GM11168 (cell line): ENCODE results near the gene GAGE2A.
"Not testable (repeated sequence)": the region's sequence is repeated elsewhere in the genome, so short reads cannot be mapped to it uniquely, and the experiment has no call there.

ENCODE experiments used
- in situ Hi-C: fragments of 300-500 bp; cut with MboI; formaldehyde crosslinking; loops from one replicate; pipeline ENCODE4 v1.12.0; 2022; ENCODE audit warnings: low sequenced_read_pairs; ENCODE audit not compliant: unreplicated experiment

Gene GAGE2A

DNA sequence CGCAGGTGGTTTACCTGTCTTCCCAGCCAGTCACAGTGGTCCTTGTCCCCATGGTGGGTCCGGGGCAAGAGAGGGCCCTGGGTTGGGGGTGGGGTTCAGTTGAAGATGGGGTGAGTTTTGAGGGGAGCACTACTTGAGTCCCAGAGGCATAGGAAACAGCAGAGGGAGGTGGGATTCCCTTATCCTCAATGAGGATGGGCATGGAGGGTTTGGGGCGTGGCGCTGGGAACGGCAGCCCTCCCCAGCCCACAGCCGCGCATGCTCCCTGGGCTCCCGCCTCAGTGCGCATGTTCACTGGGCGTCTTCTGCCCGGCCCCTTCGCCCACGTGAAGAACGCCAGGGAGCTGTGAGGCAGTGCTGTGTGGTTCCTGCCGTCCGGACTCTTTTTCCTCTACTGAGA lies at the start of gene GAGE2A:
GAGE2A (plus strand) TSS at position 301 of the 400 bp plus-strand sequence. CDS start 1,155 bp downstream, outside the sequence.
- in situ Hi-C loops, result not testable (repeated sequence)

DNA sequence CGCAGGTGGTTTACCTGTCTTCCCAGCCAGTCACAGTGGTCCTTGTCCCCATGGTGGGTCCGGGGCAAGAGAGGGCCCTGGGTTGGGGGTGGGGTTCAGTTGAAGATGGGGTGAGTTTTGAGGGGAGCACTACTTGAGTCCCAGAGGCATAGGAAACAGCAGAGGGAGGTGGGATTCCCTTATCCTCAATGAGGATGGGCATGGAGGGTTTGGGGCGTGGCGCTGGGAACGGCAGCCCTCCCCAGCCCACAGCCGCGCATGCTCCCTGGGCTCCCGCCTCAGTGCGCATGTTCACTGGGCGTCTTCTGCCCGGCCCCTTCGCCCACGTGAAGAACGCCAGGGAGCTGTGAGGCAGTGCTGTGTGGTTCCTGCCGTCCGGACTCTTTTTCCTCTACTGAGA lies 47.9 kb upstream of the GAGE2A start, which contains the start of gene GAGE12D:
GAGE12D (plus strand) TSS at position 301 of the 400 bp plus-strand sequence. CDS start 1,155 bp downstream, outside the sequence.
- in situ Hi-C loops, result not testable (repeated sequence)

GRCh38 chrX:49550989-49551388 lies 38.3 kb upstream of the GAGE2A start, which contains the start of gene GAGE12E:
Gene GAGE12E, plus strand, starts transcription at chrX:49551289. Its CDS starts 1,155 bp downstream, at chrX:49552444.
- in situ Hi-C loops, result not testable (repeated sequence)

DNA sequence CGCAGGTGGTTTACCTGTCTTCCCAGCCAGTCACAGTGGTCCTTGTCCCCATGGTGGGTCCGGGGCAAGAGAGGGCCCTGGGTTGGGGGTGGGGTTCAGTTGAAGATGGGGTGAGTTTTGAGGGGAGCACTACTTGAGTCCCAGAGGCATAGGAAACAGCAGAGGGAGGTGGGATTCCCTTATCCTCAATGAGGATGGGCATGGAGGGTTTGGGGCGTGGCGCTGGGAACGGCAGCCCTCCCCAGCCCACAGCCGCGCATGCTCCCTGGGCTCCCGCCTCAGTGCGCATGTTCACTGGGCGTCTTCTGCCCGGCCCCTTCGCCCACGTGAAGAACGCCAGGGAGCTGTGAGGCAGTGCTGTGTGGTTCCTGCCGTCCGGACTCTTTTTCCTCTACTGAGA lies 28.8 kb upstream of the GAGE2A start, which contains the start of gene GAGE12F:
GAGE12F (plus strand) TSS at position 301 of the 400 bp plus-strand sequence. CDS start 1,155 bp downstream, outside the sequence.
- in situ Hi-C loops, result not testable (repeated sequence)

DNA sequence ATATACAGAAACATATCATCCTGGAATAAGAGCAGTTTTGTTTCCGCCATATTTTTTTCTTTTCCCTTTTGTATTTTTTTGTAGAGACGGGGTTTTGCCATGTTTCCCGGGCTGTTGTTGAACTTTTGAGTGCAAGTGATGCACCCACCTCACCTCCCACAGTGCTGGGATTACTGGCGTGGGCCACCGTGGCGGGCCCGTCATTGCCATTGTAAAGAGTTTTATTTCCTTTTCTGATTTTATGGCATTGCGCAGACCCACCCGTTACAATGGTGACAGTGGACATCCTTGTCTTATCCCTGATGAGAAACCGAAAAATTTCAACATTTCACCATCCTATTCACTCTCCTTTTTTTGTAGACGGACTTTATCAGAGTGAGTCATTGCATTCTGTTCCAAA lies 20.6 kb upstream of the GAGE2A start:
- in situ Hi-C loops, result not testable (repeated sequence)

GRCh38 chrX:49569152-49569551 lies 20.1 kb upstream of the GAGE2A start:
- in situ Hi-C loops, result not testable (repeated sequence)

DNA sequence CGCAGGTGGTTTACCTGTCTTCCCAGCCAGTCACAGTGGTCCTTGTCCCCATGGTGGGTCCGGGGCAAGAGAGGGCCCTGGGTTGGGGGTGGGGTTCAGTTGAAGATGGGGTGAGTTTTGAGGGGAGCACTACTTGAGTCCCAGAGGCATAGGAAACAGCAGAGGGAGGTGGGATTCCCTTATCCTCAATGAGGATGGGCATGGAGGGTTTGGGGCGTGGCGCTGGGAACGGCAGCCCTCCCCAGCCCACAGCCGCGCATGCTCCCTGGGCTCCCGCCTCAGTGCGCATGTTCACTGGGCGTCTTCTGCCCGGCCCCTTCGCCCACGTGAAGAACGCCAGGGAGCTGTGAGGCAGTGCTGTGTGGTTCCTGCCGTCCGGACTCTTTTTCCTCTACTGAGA lies 19.2 kb upstream of the GAGE2A start, which contains the start of gene GAGE12G:
GAGE12G (plus strand) TSS at position 301 of the 400 bp plus-strand sequence. CDS start 1,155 bp downstream, outside the sequence.
- in situ Hi-C loops, result not testable (repeated sequence)

GRCh38 chrX:49579649-49580048 lies 9.6 kb upstream of the GAGE2A start, which contains the start of gene GAGE12H:
Gene GAGE12H, plus strand, starts transcription at chrX:49579949. Its CDS starts 1,155 bp downstream, at chrX:49581104.
- in situ Hi-C loops, result not testable (repeated sequence)

DNA sequence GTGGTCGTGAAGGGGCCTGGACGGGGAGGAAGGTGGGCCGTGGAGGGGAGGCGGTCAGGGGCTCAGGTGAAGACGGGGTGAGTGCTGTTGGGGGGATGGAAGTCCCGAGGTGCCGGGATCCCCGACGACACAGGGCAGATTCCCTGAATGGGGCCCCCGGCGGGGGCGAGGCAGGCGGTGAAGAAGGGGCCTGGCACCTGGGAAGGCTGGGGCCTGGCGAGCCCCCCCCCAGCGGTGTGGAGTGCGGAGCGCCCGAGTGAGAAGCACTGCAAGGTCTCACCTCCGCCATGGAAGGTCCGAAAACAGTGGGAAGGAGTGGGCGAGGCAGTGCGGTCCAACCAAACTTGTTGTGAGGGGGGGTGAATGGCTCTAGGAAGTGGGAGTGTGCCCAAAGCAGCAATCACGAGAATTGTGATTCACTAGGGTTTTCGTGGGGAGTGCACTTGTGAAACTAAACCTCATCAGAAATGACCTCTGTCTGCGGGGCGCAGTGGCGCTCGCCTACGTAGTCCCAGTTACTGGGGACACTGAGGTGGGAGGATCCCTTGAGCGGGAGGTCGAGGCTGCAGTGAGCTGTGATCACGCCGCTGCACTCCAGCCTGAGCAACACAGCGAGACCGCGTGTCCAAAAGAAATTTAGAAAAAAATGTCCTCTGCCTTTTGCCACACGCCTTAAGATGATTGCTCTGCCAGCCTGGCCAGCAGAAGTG lies 628 bp downstream of the GAGE2A start:
- in situ Hi-C loops, result not testable (repeated sequence)

DNA sequence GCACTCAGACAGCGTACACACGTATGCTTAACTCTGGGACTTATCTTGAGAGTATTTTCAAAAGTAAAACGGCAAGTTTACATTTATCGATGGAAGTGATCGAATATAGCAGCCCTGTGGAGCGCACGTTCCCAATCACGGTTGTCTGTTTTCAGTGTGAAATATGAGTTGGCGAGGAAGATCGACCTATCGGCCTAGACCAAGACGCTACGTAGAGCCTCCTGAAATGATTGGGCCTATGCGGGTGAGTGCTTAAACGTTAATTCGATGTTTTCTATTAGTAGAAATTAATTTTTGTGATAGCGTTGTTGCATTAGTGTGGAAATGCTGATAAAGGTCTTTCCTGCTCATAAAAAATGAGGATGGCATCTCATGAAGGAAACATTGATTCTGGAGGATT lies 1.2 kb downstream of the GAGE2A start:
- in situ Hi-C loops, result not testable (repeated sequence)

DNA sequence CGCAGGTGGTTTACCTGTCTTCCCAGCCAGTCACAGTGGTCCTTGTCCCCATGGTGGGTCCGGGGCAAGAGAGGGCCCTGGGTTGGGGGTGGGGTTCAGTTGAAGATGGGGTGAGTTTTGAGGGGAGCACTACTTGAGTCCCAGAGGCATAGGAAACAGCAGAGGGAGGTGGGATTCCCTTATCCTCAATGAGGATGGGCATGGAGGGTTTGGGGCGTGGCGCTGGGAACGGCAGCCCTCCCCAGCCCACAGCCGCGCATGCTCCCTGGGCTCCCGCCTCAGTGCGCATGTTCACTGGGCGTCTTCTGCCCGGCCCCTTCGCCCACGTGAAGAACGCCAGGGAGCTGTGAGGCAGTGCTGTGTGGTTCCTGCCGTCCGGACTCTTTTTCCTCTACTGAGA lies 9.4 kb downstream of the GAGE2A start, which contains the start of gene GAGE1:
GAGE1 (plus strand) TSS at position 301 of the 400 bp plus-strand sequence. CDS start 1,155 bp downstream, outside the sequence.
- in situ Hi-C loops, result not testable (repeated sequence)

- in situ Hi-C loops, result no loop called here
Measured at GRCh38 chrX:49610718-49611310, 21.5 kb downstream of the GAGE2A start.

GRCh38 chrX:49618574-49618973 lies 29.3 kb downstream of the GAGE2A start:
- in situ Hi-C loops, result no loop called here

- in situ Hi-C loops, result no loop called here
Measured at GRCh38 chrX:49627086-49627777, 37.9 kb downstream of the GAGE2A start.

DNA sequence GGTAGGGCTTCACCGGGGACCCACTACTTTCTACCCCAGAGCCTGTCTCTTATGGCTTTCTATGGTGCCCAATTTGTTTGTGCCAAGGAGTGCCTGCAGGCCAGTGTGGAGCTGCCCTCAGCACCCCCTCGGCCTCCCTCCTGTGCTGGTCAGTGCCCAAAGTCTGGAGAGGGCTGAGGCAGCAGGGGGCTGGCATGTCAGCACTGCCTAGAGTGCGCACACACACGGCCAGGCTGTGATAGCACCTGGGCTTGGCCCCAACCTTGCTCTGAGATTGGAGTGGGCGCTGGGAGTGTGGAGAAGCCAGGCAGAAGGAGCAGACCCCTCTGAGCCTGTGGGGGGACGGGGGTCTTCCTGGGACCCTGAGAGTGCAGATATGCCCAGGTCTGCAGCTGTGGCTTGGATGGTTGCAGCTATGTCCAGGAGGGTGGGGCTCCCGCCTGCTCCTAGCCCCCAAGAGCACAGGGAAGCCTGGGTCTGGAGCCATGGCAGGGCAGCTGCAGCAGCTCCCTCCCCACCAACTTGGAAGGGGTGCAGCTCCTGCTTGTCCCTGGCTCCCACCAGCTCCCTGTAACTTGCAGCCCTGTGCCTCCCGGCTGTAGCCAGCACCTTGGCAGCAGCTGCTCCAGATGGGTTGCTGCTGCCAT lies 55.8 kb downstream of the GAGE2A start:
- in situ Hi-C loops, result no loop called here
